LNCAP (cell line): Measurements from ENCODE around the gene MMP24.
A peak's percentile ranks its signal among the peaks of the same experiment; 100 is the strongest.

Experiments used
- TF ChIP-seq, protein P1 (sequence below): fragments of 450-650 bp; IDR thresholded peaks from 2 replicates; pipeline ENCODE4 v1.5.1; 2017; ENCODE audit warnings: mild to moderate bottlenecking

Gene MMP24

DNA sequence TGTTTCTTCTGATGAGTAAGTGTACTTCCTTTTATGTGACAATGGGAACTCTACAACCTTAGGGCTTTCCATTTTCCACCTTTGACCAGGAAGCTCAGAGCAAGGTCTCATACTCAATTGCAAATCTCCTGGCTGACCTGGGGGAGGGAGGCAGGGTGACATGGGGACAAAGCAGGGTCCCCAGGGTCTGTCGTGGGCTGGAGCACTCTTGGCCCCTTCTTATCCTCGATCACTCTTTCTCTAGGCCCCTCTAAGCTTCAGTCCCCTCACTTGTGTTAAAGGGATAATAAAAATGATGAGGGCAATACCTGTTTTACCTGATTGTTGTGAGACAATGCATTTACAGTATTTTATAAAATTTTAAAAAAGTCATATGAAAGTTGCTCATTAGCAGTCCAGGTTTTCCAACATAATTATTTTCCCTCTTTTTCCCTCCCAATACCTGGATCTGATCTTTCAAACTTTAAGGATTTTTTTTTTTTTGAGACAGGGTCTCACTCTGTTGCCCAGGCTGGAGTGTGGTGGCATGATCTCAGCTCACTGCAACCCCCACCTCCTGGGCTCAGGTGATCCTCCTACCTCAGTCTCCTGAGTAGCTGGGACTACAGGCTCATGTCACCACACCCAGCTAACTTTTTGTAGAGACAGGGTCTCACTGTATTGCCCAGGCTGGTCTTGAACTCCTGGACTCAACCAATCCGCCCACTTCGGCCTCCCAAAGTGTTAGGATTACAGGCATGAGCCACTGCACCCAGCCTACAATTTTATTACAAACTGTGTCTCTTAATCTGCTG, 74.2 kb downstream of the MMP24 start:
- TF ChIP-seq, protein P1, sequence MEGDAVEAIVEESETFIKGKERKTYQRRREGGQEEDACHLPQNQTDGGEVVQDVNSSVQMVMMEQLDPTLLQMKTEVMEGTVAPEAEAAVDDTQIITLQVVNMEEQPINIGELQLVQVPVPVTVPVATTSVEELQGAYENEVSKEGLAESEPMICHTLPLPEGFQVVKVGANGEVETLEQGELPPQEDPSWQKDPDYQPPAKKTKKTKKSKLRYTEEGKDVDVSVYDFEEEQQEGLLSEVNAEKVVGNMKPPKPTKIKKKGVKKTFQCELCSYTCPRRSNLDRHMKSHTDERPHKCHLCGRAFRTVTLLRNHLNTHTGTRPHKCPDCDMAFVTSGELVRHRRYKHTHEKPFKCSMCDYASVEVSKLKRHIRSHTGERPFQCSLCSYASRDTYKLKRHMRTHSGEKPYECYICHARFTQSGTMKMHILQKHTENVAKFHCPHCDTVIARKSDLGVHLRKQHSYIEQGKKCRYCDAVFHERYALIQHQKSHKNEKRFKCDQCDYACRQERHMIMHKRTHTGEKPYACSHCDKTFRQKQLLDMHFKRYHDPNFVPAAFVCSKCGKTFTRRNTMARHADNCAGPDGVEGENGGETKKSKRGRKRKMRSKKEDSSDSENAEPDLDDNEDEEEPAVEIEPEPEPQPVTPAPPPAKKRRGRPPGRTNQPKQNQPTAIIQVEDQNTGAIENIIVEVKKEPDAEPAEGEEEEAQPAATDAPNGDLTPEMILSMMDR: no peak

GRCh38 chr20:35301426-35301825, 74.9 kb downstream of the MMP24 start:
- TF ChIP-seq, protein P1: no peak

DNA sequence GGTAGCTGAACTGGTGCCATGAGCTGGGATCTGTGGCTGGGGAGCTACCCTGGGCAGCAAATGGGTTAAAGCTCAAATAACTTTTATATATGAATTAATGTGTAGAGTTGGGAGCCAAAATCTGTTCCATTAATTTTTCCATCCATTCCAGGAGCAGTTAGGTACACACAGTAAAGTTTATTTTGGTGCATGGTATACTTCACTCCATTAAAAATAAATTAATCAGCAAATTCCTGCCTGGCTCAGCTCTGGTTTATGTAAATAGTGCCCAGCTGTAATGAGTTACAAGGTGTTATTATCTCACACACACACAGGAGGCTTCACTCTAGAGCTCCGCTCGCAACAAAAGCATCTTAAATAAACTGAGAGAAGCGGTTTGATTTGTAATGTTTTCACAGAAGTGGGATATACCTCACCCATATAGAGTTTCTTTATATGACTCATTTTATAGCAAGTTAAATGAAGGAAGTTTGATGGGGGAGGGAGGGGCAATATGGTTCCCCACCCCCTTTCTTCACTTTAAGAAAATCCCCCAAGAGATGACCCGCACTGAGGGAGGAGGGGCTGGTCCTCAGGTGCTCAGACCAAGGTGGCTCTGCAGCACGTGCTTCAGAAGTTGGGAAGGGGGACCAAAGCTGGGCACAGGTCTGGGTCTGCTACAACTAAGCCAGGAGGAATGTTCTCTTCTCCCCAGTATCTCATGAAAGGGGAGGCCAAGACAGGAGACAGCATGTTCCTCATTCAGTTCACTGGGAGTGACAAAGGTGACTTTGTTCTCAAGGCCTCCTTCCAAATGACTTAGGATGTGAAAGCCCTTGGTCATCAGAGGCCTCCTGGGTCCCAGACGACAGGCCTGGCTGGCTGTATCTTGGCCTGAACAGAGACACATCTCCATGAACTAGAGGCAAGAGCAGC, 76.2 kb downstream of the MMP24 start:
- TF ChIP-seq, protein P1: no peak

- TF ChIP-seq, protein P1: no peak
Observed at GRCh38 chr20:35303382-35303734, 76.9 kb downstream of the MMP24 start.

GRCh38 chr20:35303735-35304491, 77.4 kb downstream of the MMP24 start:
- TF ChIP-seq, protein P1: peak; percentile 89

- TF ChIP-seq, protein P1: no peak
Observed at GRCh38 chr20:35304956-35305355, 78.5 kb downstream of the MMP24 start.
